Body of pancreas (tissue), 4 donors: Measurements from ENCODE around the gene EPS8. TPM values are rescaled to one million over a fixed set of nuclear protein-coding genes. Genes with fewer than 3 reads are reported as not detected.

Experiments
- ATAC-seq: fragments of 150-250 bp; one replicate; pipeline ENCODE4 v1.9.1; 2016
- DNase-seq, 4 donors: peaks; one replicate each; pipeline ENCODE4 v3.0.0-alpha.2; 2019
- H3K27ac ChIP-seq, 4 donors: fragments of 200-600 bp; sonication (generic); 1 replicate in 3 of 4; 2 replicates in 1 of 4; pipeline versions ENCODE4 v1.5.1 to v1.6.1; 2016 to 2019; ENCODE audit warnings: mild to moderate bottlenecking in 1 of 4, mixed read lengths in 1 of 4, moderate library complexity in 1 of 4
- H3K27me3 ChIP-seq, 2 donors: fragments of 200-600 bp; sonication (generic); one replicate each; pipeline ENCODE4 v1.6.0; 2016; ENCODE audit warnings: mild to moderate bottlenecking in 1 of 2
- H3K36me3 ChIP-seq, 2 donors: fragments of 200-600 bp; sonication (generic); replicated peaks in 1 of 2; 2 replicates each; pipeline ENCODE4 v1.5.1; 2016; ENCODE audit warnings: low read depth in 2 of 2; ENCODE audit not compliant: insufficient read depth in 1 of 2
- H3K4me1 ChIP-seq: fragments of 200-600 bp; sonication (generic); one replicate; pipeline ENCODE4 v1.6.0; 2016
- H3K4me3 ChIP-seq, 2 donors: fragments of 200-600 bp; sonication (generic); 1 replicate in 1 of 2; 2 replicates in 1 of 2; pipeline ENCODE4 v1.5.1; 2016 to 2019
- H3K9me3 ChIP-seq, 3 donors: fragments of 200-600 bp; sonication (generic); 1 replicate in 2 of 3; 2 replicates in 1 of 3; pipeline ENCODE4 v1.5.1; 2016
- POLR2A ChIP-seq, 3 donors: fragments of 450-650 bp; IDR thresholded peaks; one replicate each; pipeline ENCODE4 v1.6.1; 2016; ENCODE audit warnings: antibody characterized with exemption in 3 of 3, mild to moderate bottlenecking in 2 of 3
- WGBS, 2 donors: methylation state at CpG; one replicate each; pipeline ENCODE4 v1.1.5; 2017; 5-methylcytosine and 5-hydroxymethylcytosine counted together
- intact Hi-C: fragments of 100-400 bp; cut with DNase I; formaldehyde crosslinking; loops from one replicate; pipeline ENCODE4 v1.15.1; 2023
- total RNA-seq, 2 donors: library from RNA; depleted of rRNA; stranded (reverse); fragments of >200 nt; gene quantifications; one replicate each; pipeline ENCODE4 v1.1.0, GENCODE V29; 2016
- TF ChIP-seq, protein P1 (sequence below), 7 experiments: fragments of 450-650 bp in 4 of 7; fragments of 200-600 bp in 3 of 7; sonication (generic) in 3 of 7; IDR thresholded peaks; one replicate each; pipeline ENCODE4 v1.5.1; 2016 to 2019; ENCODE audit warnings: antibody characterized with exemption in 7 of 7

Gene EPS8
- total RNA-seq, 2 donors from 2014 or later = 31.6 to 41.2 TPM

- WGBS, 2 donors = 76 to 83% methylated on average over 3 of the region's 3 CpGs
- ATAC-seq = no peak
- Histone ChIP-seq H3K27me3 (no peaks in the 10 kb centered on the region), H3K9me3 (no peaks in the 10 kb centered on the region), H3K36me3 (no peaks in the 10 kb centered on the region), H3K27ac (peak overlapping the region; percentile 25 to 76 (median 60)), H3K4me3 (no peak overlapping the region), H3K4me1 (peaks cover 5% of the 10 kb centered on the region)
- intact Hi-C loops = no loop called here
- TF ChIP-seq POLR2A (IDR thresholded peaks at IDR 0.05) = no peak
- TF ChIP-seq, protein P1, sequence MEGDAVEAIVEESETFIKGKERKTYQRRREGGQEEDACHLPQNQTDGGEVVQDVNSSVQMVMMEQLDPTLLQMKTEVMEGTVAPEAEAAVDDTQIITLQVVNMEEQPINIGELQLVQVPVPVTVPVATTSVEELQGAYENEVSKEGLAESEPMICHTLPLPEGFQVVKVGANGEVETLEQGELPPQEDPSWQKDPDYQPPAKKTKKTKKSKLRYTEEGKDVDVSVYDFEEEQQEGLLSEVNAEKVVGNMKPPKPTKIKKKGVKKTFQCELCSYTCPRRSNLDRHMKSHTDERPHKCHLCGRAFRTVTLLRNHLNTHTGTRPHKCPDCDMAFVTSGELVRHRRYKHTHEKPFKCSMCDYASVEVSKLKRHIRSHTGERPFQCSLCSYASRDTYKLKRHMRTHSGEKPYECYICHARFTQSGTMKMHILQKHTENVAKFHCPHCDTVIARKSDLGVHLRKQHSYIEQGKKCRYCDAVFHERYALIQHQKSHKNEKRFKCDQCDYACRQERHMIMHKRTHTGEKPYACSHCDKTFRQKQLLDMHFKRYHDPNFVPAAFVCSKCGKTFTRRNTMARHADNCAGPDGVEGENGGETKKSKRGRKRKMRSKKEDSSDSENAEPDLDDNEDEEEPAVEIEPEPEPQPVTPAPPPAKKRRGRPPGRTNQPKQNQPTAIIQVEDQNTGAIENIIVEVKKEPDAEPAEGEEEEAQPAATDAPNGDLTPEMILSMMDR (IDR thresholded peaks at IDR 0.05) = no peak
- no peak for DNase-seq
Measured at GRCh38 chr12:15629761-15630160, 159.4 kb downstream of the EPS8 start.

GRCh38 chr12:15629108-15629507, 160.1 kb downstream of the EPS8 start:
- no peaks in the 10 kb centered on the region for H3K9me3 ChIP-seq
- intact Hi-C loops = no loop called here
- H3K4me1 ChIP-seq = peaks cover 5% of the 10 kb centered on the region
- DNase-seq = peak; percentile 19 to 72 (median 39)
- peak overlapping the region in 3 of 4 donors; percentile 58 to 76 (median 61) for H3K27ac ChIP-seq
- ATAC-seq = peak; percentile 93
- H3K4me3 ChIP-seq = no peak overlapping the region
- no peaks in the 10 kb centered on the region for H3K27me3 ChIP-seq
- H3K36me3 ChIP-seq = peaks cover 0 to under 1% of the 10 kb centered on the region in 2 donors
- WGBS, 2 donors = 28 to 47% methylated on average over 5 of the region's 5 CpGs
- TF ChIP-seq POLR2A (IDR thresholded peaks at IDR 0.05) = no peak
- TF ChIP-seq, protein P1 (IDR thresholded peaks at IDR 0.05) = no peak

- H3K9me3 ChIP-seq = no peaks in the 10 kb centered on the region
- DNase-seq (no peak), ATAC-seq (peak; percentile 47)
- H3K36me3 ChIP-seq = peaks cover 0 to 4% of the 10 kb centered on the region in 2 donors
- peaks cover 5% of the 10 kb centered on the region for H3K4me1 ChIP-seq
- 55 to 61% methylated on average over 4 of the region's 4 CpGs for WGBS, 2 donors
- intact Hi-C loops = no loop called here
- peak overlapping the region; percentile 45 to 76 (median 66) for H3K27ac ChIP-seq
- H3K4me3 ChIP-seq = no peak overlapping the region
- no peaks in the 10 kb centered on the region for H3K27me3 ChIP-seq
- TF ChIP-seq, protein P1 (IDR thresholded peaks at IDR 0.05) = no peak
- no peak for TF ChIP-seq POLR2A (IDR thresholded peaks at IDR 0.05)
Measured at GRCh38 chr12:15627995-15628945, 160.9 kb downstream of the EPS8 start.

GRCh38 chr12:15625075-15625474, 164.1 kb downstream of the EPS8 start:
- Histone ChIP-seq H3K27me3 (no peaks in the 10 kb centered on the region), H3K9me3 (no peaks in the 10 kb centered on the region), H3K27ac (no peak overlapping the region), H3K36me3 (peaks cover 0 to 4% of the 10 kb centered on the region in 2 donors), H3K4me3 (no peak overlapping the region), H3K4me1 (peaks cover 5% of the 10 kb centered on the region)
- no peak for DNase-seq
- TF ChIP-seq, protein P1 (IDR thresholded peaks at IDR 0.05) = no peak
- TF ChIP-seq POLR2A (IDR thresholded peaks at IDR 0.05) = no peak
- ATAC-seq = no peak
- 92 to 97% methylated on average over 2 of the region's 2 CpGs for WGBS, 2 donors
- intact Hi-C loops = no loop called here
